Mesodermal cell (in vitro differentiated cells): ENCODE results near the gene LYRM1.
"Not testable (repeated sequence)": the region's sequence is repeated elsewhere in the genome, so short reads cannot be mapped to it uniquely, and the experiment has no call there.

Experiments
- H3K27ac ChIP-seq: 2 replicates; pipeline ENCODE4 v1.7.0; 2013; ENCODE audit warnings: mild to moderate bottlenecking, low read depth, low read length, moderate library complexity; ENCODE audit not compliant: severe bottlenecking
- H3K36me3 ChIP-seq: 2 replicates; pipeline ENCODE4 v1.7.1; 2013; ENCODE audit warnings: mild to moderate bottlenecking, low read length, moderate library complexity; ENCODE audit not compliant: control insufficient read depth, insufficient read depth
- H3K4me1 ChIP-seq: one replicate; pipeline ENCODE4 v1.7.1; 2013; ENCODE audit warnings: mild to moderate bottlenecking, low read length; ENCODE audit not compliant: insufficient read depth, control insufficient read depth, poor library complexity, severe bottlenecking
- H3K4me3 ChIP-seq: 2 replicates; pipeline ENCODE4 v1.7.0; 2013; ENCODE audit warnings: low read length, control low read depth, mild to moderate bottlenecking; ENCODE audit not compliant: insufficient read depth, poor library complexity, severe bottlenecking; ENCODE audit errors: extremely low read depth
- H3K9me3 ChIP-seq: 2 replicates; pipeline ENCODE4 v1.7.1; 2013; ENCODE audit warnings: mild to moderate bottlenecking, low read length, moderate library complexity; ENCODE audit not compliant: control insufficient read depth
- WGBS, 2 experiments: methylation state at CpG; one replicate each; pipeline ENCODE4 v1.1.5; 2013; ENCODE audit warnings: missing lambda C conversion rate in 2 of 2; ENCODE audit not compliant: insufficient coverage in 2 of 2; 5-methylcytosine and 5-hydroxymethylcytosine counted together

Gene LYRM1

DNA sequence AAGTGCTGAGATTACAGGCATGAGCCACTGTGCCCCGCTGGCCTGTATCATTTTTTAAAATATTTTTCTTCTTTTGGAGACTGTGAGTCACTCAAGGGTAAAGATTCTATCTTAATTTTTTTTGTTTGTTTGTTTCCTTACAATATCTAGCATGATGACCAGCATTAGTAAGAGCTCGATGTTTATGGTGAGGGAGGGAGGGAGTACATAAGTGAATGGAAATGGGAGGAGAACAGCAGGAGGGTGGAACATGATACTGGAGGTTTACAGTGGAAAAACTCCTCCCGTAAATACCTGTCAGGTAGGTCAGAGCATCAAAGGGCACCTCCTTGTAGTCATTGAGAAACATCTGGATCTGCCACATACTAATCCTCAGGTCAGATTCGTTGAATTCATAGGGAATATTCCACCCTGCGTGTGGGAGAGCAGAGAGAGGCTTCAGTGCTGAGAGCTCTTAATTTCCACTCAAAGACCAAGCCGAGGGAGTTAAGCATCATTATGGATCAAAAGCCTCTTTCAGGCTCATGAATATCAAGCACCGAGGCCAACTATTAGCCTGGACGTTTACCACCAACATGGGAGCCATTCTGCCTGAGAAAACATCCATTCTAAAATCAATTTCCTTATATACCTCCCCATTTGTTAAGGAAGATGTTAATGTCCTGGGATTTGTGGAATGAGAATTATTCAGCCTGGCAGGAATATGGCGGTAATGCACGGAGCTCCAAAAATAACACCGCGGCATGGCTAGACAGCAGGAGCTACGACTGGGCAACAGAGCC lies 51.8 kb downstream of the LYRM1 start:
- 87 to 91% methylated on average over 10 to 11 of the region's 13 CpGs for WGBS, 2 experiments
- Histone ChIP-seq H3K27ac (no peak overlapping the region), H3K9me3 (no peaks in the 10 kb centered on the region), H3K4me1 (no peaks in the 10 kb centered on the region), H3K4me3 (no peak overlapping the region), H3K36me3 (no peaks in the 10 kb centered on the region)

DNA sequence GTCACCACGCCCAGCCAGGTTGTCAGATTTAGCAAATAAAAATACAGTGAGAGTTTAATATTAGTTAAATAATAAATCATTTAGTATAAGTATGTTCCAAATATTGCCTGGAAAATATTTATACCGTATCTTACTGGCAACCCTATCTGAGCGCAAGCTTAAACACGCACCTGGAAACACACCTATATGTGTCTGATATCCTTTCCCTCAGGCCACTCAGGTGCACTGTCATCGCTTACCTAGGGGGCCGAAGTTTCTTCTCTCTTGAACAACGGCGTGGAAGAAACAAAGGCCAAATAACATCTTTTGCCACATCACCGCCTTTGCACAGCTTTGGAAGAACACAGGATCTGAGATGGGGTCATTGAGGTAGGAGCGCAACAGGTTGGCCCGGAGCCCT lies 54.0 kb downstream of the LYRM1 start:
- H3K4me1 ChIP-seq = no peaks in the 10 kb centered on the region
- H3K4me3 ChIP-seq = no peak overlapping the region
- H3K9me3 ChIP-seq = no peaks in the 10 kb centered on the region
- H3K27ac ChIP-seq = no peak overlapping the region
- H3K36me3 ChIP-seq = no peaks in the 10 kb centered on the region
- 91 to 98% methylated on average over 9 of the region's 11 CpGs for WGBS, 2 experiments

GRCh38 chr16:20956319-20956718 lies 55.7 kb downstream of the LYRM1 start:
- no peak overlapping the region for H3K27ac ChIP-seq
- no peaks in the 10 kb centered on the region for H3K4me1 ChIP-seq
- no peaks in the 10 kb centered on the region for H3K36me3 ChIP-seq
- no peak overlapping the region for H3K4me3 ChIP-seq
- 88 to 100% methylated on average over 1 of the region's 3 CpGs for WGBS, 2 experiments
- no peaks in the 10 kb centered on the region for H3K9me3 ChIP-seq

- no peak overlapping the region for H3K27ac ChIP-seq
- H3K9me3 ChIP-seq = no peaks in the 10 kb centered on the region
- no peak overlapping the region for H3K4me3 ChIP-seq
- H3K4me1 ChIP-seq = no peaks in the 10 kb centered on the region
- WGBS, 2 experiments = 100% methylated on average over 1 of the region's 3 CpGs
- H3K36me3 ChIP-seq = no peaks in the 10 kb centered on the region
Observed at GRCh38 chr16:20957153-20957552, 56.6 kb downstream of the LYRM1 start.

DNA sequence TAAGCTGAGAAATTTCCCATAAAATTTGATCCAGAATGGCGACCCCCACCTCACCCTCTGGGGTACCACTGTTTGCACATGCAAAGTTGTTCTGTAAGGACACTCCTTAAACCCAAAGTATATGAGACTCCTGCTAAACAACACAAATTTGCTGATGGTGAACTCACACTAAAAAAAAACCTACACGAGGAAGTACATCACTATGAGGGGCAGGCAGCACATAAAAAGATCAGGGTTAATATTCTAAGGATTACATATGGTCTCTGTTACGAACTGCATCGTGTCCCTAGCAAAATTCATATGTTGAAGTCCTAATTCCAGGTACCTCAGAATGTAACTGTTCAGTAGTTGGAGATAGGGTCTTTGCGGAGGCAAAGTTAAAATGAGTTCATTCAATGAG lies 60.3 kb downstream of the LYRM1 start:
- WGBS, 2 experiments = 91 to 93% methylated on average over 4 of the region's 5 CpGs
- Histone ChIP-seq H3K4me1 (no peaks in the 10 kb centered on the region), H3K27ac (no peak overlapping the region), H3K4me3 (no peak overlapping the region), H3K36me3 (no peaks in the 10 kb centered on the region), H3K9me3 (no peaks in the 10 kb centered on the region)

DNA sequence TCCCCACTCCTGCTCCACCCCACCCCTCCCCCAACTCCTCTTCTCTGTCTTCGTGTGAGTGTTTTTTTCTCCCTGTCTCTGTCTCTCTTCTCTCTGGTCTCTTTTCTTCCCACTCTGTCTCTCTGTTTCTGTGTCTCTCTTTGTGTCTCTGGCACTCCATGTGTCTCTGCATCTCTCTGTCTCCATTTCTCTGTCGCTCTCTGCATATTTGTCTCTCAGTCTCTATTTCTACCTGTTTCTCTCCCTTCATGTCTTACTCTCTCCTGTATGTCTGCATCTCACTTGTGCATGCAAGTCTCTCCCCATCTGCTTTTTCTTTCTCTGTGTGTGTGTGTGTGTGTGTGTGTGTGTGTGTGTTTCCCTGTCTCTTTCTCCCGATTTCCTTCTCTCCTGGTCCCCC lies 68.2 kb downstream of the LYRM1 start:
- Histone ChIP-seq H3K4me3 (no peak overlapping the region), H3K4me1 (no peaks in the 10 kb centered on the region), H3K9me3 (no peaks in the 10 kb centered on the region), H3K27ac (no peak overlapping the region), H3K36me3 (no peaks in the 10 kb centered on the region)
- WGBS, 2 experiments = 51 to 52% methylated on average over 2 of the region's 3 CpGs

- WGBS, 2 experiments = 66 to 92% methylated on average over 3 to 5 of the region's 5 CpGs
- no peak overlapping the region for H3K4me3 ChIP-seq
- H3K9me3 ChIP-seq = no peaks in the 10 kb centered on the region
- no peaks in the 10 kb centered on the region for H3K4me1 ChIP-seq
- no peaks in the 10 kb centered on the region for H3K36me3 ChIP-seq
- no peak overlapping the region for H3K27ac ChIP-seq
Observed at GRCh38 chr16:20969386-20969785, 68.8 kb downstream of the LYRM1 start.

DNA sequence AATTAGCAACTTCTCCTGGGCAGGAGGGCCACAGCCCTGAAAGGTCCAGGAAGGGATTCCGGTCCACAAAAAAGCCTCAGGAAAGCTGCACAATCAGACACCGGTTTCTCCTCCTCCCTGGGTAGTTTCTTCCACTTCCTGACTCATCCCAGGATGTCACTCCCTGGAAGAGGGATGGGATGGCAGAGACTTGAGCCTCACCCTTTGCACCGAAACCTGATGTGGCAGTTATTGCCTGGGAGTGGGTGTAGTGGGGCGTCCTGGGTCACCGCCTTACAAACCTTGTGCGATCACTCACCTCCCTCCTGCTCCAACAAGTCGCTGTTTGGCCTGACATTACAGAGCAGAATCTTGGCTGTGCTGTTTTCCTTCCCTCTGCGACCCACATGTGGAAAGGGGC lies 70.8 kb downstream of the LYRM1 start:
- H3K4me1 ChIP-seq = no peaks in the 10 kb centered on the region
- 91 to 93% methylated on average over 6 of the region's 8 CpGs for WGBS, 2 experiments
- H3K27ac ChIP-seq = no peak overlapping the region
- H3K4me3 ChIP-seq = no peak overlapping the region
- H3K9me3 ChIP-seq = no peaks in the 10 kb centered on the region
- H3K36me3 ChIP-seq = no peaks in the 10 kb centered on the region

DNA sequence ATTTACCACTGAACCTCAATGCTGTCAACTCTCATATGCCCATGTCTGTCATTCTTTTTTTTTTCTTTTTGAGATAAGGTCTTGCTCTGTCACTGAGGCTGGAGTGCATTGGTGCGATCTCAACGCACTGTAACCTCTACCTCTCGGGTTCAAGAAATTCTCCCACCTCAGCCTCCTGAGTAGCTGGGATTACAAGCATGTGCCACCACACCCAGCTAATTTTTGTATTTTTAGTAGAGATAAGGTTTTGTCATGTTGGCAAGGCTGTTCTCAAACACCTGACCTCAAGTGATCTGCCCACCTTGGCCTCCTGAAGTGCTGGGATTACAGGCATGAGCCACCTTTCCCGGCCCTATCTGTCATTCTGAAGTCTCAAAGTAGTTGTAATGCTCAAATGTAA lies 72.6 kb downstream of the LYRM1 start:
- WGBS, 2 experiments = 100% methylated on average over 3 of the region's 4 CpGs; no CpG with 5 or more reads in 1 of the 2 experiments

More for the DNA sequence above, 72.6 kb downstream of the LYRM1 start:
- H3K9me3 ChIP-seq, H3K36me3 ChIP-seq, H3K27ac ChIP-seq, H3K4me1 ChIP-seq, H3K4me3 ChIP-seq: not testable (repeated sequence)
